Subcutaneous adipose tissue (tissue), 4 donors: ENCODE measurements around the gene COL27A1. TPM values are rescaled to one million over a fixed set of nuclear protein-coding genes. Genes with fewer than 3 reads are reported as not detected.

Experiments
- total RNA-seq, 4 donors: library from RNA; depleted of rRNA; stranded (reverse); fragments of >200 nt; gene quantifications; one replicate each; pipeline ENCODE4 v1.1.0, GENCODE V29; 2016
- TF ChIP-seq, protein P1 (sequence below): fragments of 450-650 bp; IDR thresholded peaks from one replicate; pipeline ENCODE4 v1.5.1; 2016; ENCODE audit warnings: low read depth, mild to moderate bottlenecking, control low read depth, antibody characterized with exemption, moderate library complexity

COL27A1 gene
- total RNA-seq, 4 donors from 2014 or later = 1.0 to 7.7 (median 4.4) TPM

DNA sequence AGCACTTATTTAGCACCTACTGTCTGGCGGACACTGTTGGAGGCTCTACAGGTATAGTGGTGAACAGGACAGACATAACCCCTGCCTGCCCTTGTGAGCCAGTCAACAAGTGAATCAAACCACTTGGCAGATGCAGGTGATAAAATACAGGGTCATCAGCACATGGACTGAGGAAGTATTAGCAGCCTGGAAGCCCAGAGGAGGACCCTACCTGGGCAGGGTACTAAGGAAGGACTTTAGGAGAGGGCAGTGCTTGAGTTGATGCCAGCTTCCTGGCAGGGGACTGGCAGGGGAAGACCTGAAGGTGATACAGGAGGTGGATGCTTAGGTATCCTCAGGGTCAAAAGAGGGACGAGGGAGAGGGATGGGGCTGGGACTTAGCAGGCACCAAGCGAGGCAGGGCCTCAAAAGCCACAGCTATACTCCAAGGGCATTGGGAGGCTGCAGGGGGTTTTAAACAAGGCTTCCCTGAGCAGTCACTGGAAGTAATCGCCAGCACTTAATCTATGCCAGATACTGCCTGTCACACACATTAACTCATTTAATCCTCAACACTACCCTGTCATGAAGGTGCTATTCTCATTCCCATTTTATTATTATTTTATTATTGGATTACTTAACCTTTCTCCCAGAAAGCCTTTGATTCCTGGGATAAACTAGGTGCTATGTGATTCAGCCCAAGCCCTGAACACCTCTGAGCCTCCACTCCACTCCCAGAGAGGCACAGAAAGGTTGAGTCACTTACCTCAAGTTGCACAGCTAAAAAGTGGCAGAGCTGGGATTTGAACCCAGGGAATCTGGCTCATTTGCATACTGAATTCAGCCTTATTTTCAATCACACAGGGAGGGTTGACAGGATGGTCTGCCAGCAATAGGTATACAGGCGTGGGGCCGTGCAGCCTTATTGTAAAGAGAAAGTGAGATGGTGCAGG lies 103.8 kb downstream of the COL27A1 start:
- TF ChIP-seq, protein P1, sequence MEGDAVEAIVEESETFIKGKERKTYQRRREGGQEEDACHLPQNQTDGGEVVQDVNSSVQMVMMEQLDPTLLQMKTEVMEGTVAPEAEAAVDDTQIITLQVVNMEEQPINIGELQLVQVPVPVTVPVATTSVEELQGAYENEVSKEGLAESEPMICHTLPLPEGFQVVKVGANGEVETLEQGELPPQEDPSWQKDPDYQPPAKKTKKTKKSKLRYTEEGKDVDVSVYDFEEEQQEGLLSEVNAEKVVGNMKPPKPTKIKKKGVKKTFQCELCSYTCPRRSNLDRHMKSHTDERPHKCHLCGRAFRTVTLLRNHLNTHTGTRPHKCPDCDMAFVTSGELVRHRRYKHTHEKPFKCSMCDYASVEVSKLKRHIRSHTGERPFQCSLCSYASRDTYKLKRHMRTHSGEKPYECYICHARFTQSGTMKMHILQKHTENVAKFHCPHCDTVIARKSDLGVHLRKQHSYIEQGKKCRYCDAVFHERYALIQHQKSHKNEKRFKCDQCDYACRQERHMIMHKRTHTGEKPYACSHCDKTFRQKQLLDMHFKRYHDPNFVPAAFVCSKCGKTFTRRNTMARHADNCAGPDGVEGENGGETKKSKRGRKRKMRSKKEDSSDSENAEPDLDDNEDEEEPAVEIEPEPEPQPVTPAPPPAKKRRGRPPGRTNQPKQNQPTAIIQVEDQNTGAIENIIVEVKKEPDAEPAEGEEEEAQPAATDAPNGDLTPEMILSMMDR = no peak

DNA sequence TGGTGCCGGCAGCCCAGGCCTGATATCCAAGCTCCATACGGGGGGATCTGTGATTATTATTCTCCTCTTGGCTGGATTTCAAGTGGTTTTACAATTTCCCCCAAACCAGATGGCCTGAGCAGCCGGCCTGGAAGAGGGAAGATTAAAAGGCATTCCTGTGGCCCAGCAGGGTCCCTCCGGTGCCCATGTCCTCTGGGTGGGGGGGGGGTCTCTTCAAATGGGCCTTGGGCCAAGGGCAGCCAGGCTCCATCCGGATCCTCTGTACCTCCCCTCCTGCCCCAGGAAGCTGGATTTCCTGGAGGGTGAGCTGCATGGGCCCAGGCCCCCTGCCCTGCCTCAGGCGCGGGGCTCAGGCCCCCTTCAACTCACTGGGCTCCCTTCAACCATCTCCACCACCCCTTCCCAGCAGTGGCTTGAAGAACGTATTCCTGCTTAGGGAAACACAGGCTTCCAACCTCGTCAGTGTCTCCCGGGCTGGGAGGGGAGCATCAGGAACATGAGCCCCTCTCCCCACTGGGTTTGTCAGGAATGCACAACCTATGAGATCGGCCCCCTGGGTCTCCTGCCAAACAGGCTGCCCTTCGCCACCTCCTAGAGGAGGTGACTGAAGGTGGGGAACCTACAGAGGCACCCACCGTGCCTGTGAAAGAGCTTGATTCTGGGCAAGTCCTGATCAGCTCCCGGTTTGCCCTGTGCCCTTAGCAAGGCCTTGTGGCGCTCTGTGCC lies 104.6 kb downstream of the COL27A1 start:
- TF ChIP-seq, protein P1 = no peak

DNA sequence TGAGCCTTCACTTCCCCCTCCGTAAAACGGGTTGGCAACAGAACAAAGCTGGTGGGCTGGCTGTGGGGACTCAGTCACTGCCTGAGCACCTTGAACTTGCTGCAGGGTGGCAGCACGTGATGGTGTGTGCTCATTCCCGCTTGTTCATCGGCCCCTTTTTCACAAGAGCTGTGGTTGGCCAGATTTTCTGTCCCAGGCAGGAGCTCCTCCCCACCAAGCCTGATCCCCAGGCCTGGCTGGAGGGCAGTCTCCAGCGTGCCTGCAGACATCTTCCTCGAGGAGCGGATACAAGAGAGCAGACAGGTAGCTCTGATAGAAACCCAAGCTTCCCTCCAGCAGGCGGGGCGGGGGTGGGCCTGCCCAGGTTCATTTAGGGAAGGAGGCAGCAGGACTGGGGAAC lies 105.7 kb downstream of the COL27A1 start:
- TF ChIP-seq, protein P1 = no peak

DNA sequence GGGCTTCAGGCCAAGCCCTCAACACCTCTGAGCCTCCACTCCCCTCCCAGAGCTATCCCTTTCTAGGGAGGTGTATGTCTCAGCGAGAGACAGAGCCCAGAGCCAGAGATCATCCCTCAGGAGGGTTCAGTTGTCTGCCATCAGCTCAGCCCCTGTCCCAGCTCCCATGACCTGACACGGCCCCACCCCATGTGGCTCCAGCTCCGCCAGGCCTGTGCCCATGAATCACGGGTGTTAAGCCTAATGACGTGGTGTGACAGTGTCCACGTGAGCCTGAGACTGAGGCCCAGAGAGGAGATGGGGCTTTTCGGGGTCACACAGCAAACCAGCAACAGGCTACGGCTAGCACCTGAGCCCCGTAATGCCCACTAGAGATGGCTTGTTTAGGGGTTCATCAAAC lies 106.7 kb downstream of the COL27A1 start:
- TF ChIP-seq, protein P1 = no peak

DNA sequence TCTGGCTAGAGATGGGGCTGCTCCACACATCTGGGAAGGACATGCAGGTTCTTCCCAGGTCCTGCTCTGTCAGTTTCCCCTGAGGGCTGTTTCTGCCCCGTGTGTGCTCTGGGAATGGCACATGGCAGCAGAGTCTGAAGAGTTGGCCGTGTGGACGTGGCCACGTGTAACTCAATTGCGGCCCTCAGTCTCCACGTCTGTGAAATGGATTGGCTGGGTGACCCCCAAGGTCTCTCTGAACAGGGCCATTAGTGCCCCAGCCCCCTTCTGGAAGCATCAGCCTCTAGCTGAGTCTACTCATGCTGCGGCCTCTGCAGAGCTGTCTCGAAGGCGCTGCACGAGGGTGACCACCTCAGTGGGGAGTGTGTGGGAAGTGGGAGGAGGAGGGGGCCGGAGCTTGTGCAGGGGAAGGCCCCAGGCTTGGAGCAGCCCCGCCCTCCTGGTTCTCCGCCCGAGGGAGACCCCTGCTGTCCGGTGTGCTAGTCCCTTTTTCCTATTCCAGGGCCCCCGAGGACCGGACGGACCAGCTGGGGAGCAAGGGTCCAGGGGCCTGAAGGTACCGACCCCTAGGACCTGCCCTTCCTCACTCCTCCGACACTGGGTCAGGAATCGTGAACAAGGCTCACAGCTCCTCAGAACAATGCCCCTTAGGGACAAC lies 108.6 kb downstream of the COL27A1 start:
- TF ChIP-seq, protein P1 = no peak

DNA sequence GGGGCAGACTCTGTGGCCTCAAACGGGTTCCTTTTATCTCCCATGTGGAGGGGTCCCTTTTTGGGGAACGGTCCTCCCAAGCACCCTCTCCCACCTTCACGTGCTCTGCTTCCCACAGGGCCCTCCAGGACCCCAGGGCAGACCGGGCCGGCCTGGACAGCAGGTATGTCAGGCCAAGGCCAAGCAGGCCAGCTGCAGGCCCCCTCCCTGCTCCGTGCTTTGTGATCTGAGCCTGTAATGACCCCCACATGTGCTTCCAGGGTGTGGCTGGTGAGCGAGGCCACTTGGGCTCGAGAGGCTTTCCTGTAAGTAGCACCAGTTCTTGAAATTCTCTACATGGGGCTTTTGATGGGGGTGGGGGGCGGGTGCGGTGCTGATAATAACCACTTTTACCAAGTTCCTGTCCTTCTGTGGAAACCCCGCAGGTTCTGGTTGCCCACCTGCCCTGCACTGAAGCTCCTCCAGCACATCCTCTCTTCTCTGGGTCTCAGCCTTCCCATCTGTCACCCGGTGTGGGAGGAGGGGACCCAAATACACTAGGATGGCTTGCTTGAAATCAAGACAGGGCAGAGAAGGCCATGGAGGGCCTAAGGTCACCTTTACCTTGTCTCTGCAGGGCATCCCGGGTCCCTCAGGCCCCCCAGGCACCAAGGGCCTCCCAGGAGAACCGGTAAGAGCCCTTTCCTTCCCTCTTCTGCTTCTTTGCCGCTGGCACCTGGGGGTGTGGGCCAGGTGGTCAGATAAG lies 109.6 kb downstream of the COL27A1 start:
- TF ChIP-seq, protein P1 = no peak
